ENCODE data around the gene MIOS. TPM values are rescaled to one million over a fixed set of nuclear protein-coding genes. Genes with fewer than 3 reads are reported as not detected.

The MIOS gene
- total and polyA plus RNA-seq, 2 of the 8 experiments (the other 6 are each of a cell fraction or from before 2014, with no cell fraction given) = 15.5 to 50.7 TPM

DNA sequence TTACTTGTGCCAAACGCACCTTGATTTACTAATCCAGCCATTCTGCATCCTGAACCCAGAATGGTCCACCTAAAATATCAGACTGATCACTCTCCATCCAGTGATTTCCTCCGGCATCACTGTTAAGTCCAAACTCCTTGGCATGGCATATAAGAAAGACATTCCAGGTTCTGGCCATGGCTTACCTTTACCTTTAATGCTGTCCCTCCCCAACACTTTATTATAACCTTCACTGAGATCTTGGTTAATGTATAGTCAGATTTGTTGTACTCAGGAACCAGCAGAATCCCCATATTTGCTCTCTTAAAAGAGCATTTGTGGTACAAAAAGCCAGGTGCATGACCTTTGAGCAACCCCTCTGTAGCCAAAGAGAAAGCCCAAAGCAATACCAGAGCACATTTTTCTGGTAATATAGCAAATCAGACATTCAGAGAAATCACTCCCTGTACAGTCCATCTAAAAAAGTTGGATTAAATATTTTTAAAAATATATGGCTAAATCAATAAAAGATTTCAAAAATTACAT is 84.1 kb downstream of the MIOS start:
- H3K18ac ChIP-seq (ENCODE audit: extremely low read depth, low read length) = no peak overlapping the region
- H2BK20ac ChIP-seq (ENCODE audit: low read length) = no peak overlapping the region
- no peaks in the 10 kb centered on the region for H3K27me3 ChIP-seq (replicated peaks in 1 of 4; ENCODE audit: control insufficient read depth in 3 of 4, extremely low read depth in 1 of 4, insufficient read depth in 3 of 4, low read length in 3 of 4)
- H2BK15ac ChIP-seq (ENCODE audit: low read length) = no peak overlapping the region
- ChIA-PET POLR2A (ENCODE audit: partially characterized antibody) (no interaction called here), CTCF (ENCODE audit: partially characterized antibody) (interaction anchor here (1.2 to 1.4 kb wide), 2 partner anchors 8 to 391 kb away, joined by 3 to 4 read pairs; no protein-coding TSS in a partner anchor)
- no peak overlapping the region for H3K4ac ChIP-seq (replicated peaks; ENCODE audit: insufficient read length, low read depth, low read length)
- H4K5ac ChIP-seq (ENCODE audit: insufficient read length, low read depth, low read length) = no peak overlapping the region
- no peak overlapping the region for H2AFZ ChIP-seq (ENCODE audit: low read length)
- no peak overlapping the region for H3K23ac ChIP-seq (ENCODE audit: insufficient read length)
- no peak for FAIRE-seq
- H3K9ac ChIP-seq (replicated peaks in 1 of 4; ENCODE audit: extremely low read depth in 1 of 4, low read depth in 3 of 4, low read length in 3 of 4) = no peak overlapping the region
- H3K4me3 ChIP-seq (ENCODE audit: extremely low read depth in 1 of 4, insufficient read depth in 2 of 4, low read depth in 3 of 4, low read length in 4 of 4) = no peak overlapping the region
- H2BK12ac ChIP-seq (ENCODE audit: low read depth, low read length) = no peak overlapping the region
- no peak overlapping the region for H4K8ac ChIP-seq (ENCODE audit: extremely low read depth, insufficient read depth, low read length)
- no peaks in the 10 kb centered on the region for H3K9me3 ChIP-seq (ENCODE audit: insufficient read depth in 2 of 2, low read depth in 1 of 2, low read length in 1 of 2)
- no peaks in the 10 kb centered on the region for H3K23me2 ChIP-seq (ENCODE audit: low read depth, low read length)
- H2AK5ac ChIP-seq (ENCODE audit: low read depth, low read length) = no peak overlapping the region
- no peak overlapping the region for H4K91ac ChIP-seq (replicated peaks; ENCODE audit: insufficient read length, low read length)
- H4K20me1 ChIP-seq (replicated peaks in 1 of 2; ENCODE audit: control insufficient read depth in 1 of 2, insufficient read depth in 2 of 2, low read length in 2 of 2) = no peaks in the 10 kb centered on the region
- no peak overlapping the region for H3K56ac ChIP-seq (replicated peaks; ENCODE audit: insufficient read length, low read depth, low read length)
- peaks cover 0 to 25% of the 10 kb centered on the region in 2 experiments; a peak in 3 of 4 replicates for H3K79me2 ChIP-seq (ENCODE audit: control insufficient read depth in 1 of 2, insufficient read depth in 2 of 2, low read length in 2 of 2)
- no peak overlapping the region for H3K27ac ChIP-seq (ENCODE audit: low read depth, low read length)
- no peak overlapping the region for H2BK120ac ChIP-seq (replicated peaks; ENCODE audit: low read depth, low read length)
- H3K4me2 ChIP-seq (ENCODE audit: insufficient read depth in 1 of 2, low read depth in 2 of 2, low read length in 2 of 2) = no peak overlapping the region
- H3K79me1 ChIP-seq (ENCODE audit: low read depth, low read length) = peaks cover 3% of the 10 kb centered on the region
- H3K4me1 ChIP-seq (replicated peaks in 1 of 4; ENCODE audit: control insufficient read depth in 3 of 4, insufficient read depth in 4 of 4, low read length in 3 of 4) = peaks cover 0 to 3% (median 1%) of the 10 kb centered on the region in 4 experiments; a peak in 1 of 7 replicates
- 82% methylated on average over 2 of the region's 2 CpGs; no CpG with 5 or more reads in 1 of the 2 experiments for WGBS, 2 experiments (ENCODE audit: extremely low coverage in 1 of 2, insufficient coverage in 1 of 2, insufficient read length in 1 of 2, insufficient replicate concordance in 2 of 2, low coverage in 1 of 2, low lambda C conversion rate in 2 of 2, missing lambda C conversion rate in 1 of 2)
- no peak overlapping the region for H2BK5ac ChIP-seq (ENCODE audit: low read depth, low read length)
- no peak overlapping the region for H3K14ac ChIP-seq (ENCODE audit: insufficient read length)
- H3K36me3 ChIP-seq (ENCODE audit: control insufficient read depth in 2 of 4, insufficient read depth in 4 of 4, low read length in 3 of 4) = no peaks in the 10 kb centered on the region
- DNase-seq (ENCODE audit: low read depth in 1 of 2, low spot score in 2 of 2) = no peak
- TF ChIP-seq SAP30 (IDR thresholded peaks at IDR 0.05; ENCODE audit: insufficient read depth, insufficient replicate concordance, low read length) = no peak
- TF ChIP-seq SIX5 (IDR thresholded peaks at IDR 0.05; ENCODE audit: low read depth, low read length) = no peak
- TF ChIP-seq POU5F1 (IDR thresholded peaks at IDR 0.05; ENCODE audit: low read depth, low read length) = no peak
- TF ChIP-seq TAF7 (optimal IDR thresholded peaks at IDR 0.05; ENCODE audit: borderline replicate concordance, low read depth, low read length) = no peak
- no peak for TF ChIP-seq RFX5 (IDR thresholded peaks at IDR 0.05; ENCODE audit: borderline replicate concordance, low read depth, low read length)
- TF ChIP-seq RBBP5 (IDR thresholded peaks at IDR 0.05; ENCODE audit: borderline replicate concordance, low read depth, low read length) = no peak
- TF ChIP-seq CREB1 (IDR thresholded peaks at IDR 0.05) = no peak

All from H1 (cell line).